Thyroid gland (tissue), 4 donors: ENCODE data around the gene FRRS1L. TPM values are rescaled to one million over a fixed set of nuclear protein-coding genes. Genes with fewer than 3 reads are reported as not detected.

Experiments used
- DNase-seq, 2 donors: peaks; one replicate each; pipeline ENCODE4 v3.0.0-alpha.2; 2019
- H3K27ac ChIP-seq, 3 donors: fragments of 200-600 bp; sonication (generic); 1 replicate in 2 of 3; 2 replicates in 1 of 3; pipeline ENCODE4 v1.5.1; 2016 to 2019; ENCODE audit warnings: mild to moderate bottlenecking in 1 of 3, moderate library complexity in 1 of 3
- H3K27me3 ChIP-seq: fragments of 200-600 bp; sonication (generic); one replicate; pipeline ENCODE4 v1.5.1; 2019
- H3K36me3 ChIP-seq, 2 donors: fragments of 200-600 bp; sonication (generic); one replicate each; pipeline ENCODE4 v1.5.1; 2016 to 2019
- H3K4me1 ChIP-seq, 2 donors: fragments of 200-600 bp; sonication (generic); one replicate each; pipeline ENCODE4 v1.5.1; 2017 to 2019
- H3K4me3 ChIP-seq, 3 donors: fragments of 200-600 bp; sonication (generic); replicated peaks in 1 of 3; 1 replicate in 2 of 3; 2 replicates in 1 of 3; pipeline ENCODE4 v1.5.1; 2016; ENCODE audit warnings: mild to moderate bottlenecking in 1 of 3
- H3K9me3 ChIP-seq: fragments of 200-600 bp; sonication (generic); one replicate; pipeline ENCODE4 v1.5.1; 2017
- POLR2A ChIP-seq, 2 donors: fragments of 450-650 bp; IDR thresholded peaks; one replicate each; pipeline ENCODE4 v1.6.1; 2017; ENCODE audit warnings: antibody characterized with exemption in 2 of 2, mild to moderate bottlenecking in 2 of 2, moderate library complexity in 1 of 2
- WGBS, 2 donors: methylation state at CpG; one replicate each; pipeline ENCODE4 v1.1.5; 2017; 5-methylcytosine and 5-hydroxymethylcytosine counted together
- intact Hi-C: fragments of 100-400 bp; cut with DNase I; formaldehyde crosslinking; loops from one replicate; pipeline ENCODE4 v1.15.1; 2023
- total RNA-seq, 4 donors: library from RNA; depleted of rRNA; stranded (reverse); fragments of >200 nt; gene quantifications; one replicate each; pipeline ENCODE4 v1.2.3, GENCODE V29; 2016
- TF ChIP-seq, protein P1 (sequence below), 6 experiments: fragments of 200-600 bp in 3 of 6; fragments of 450-650 bp in 3 of 6; sonication (generic) in 3 of 6; IDR thresholded peaks; one replicate each; pipeline ENCODE4 v1.5.1; 2016 to 2019; ENCODE audit warnings: antibody characterized with exemption in 6 of 6, mild to moderate bottlenecking in 2 of 6, inconsistent platforms in 1 of 6, moderate library complexity in 1 of 6

FRRS1L gene
- total RNA-seq, 4 donors from 2014 or later, result 0.33 to 11.2 (median 1.4) TPM

DNA sequence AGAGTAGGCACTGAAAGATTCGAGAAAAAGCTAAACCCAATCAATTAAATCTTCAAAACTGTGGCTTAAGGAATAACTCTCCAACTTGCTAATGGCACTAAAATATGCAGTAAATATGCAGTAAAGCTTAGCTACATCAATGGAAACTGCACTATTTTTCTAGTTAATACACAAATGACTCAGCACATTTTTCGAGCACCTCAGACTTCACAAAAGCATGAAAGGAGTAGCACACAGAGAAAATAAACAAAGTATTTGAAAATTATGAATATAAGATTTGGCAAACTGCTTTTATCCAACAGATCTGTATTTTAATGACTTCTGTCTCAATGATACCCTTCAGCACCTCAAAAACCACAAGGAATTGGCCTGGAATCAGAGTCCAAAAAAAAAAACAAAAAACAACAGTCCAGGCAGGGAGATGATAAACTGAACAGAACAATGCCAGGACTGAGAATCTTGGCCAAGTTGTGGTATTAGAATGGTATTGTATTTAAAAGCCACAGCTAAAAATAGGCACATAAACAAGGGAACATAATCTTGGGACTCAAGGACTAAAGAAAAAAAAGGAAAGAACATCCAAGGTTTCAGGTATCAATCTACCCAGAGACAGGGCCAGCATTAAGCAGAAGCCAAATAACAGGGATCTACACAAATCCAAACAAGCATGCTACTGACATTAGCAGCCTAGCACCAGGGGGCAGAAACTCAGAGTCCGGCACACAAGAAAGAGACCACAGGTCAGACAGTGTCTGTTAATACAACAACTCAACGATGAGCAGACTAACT lies 68.7 kb downstream of the FRRS1L start:
- Histone ChIP-seq H3K27me3 (no peaks in the 10 kb centered on the region), H3K36me3 (peaks cover 0 to under 1% of the 10 kb centered on the region in 2 donors), H3K27ac (peak overlapping the region; percentile 92 to 96 (median 93)), H3K4me3 (no peak overlapping the region), H3K9me3 (no peaks in the 10 kb centered on the region), H3K4me1 (peaks cover 88 to 95% of the 10 kb centered on the region in 2 donors)
- DNase-seq, result peak; percentile 50 to 55
- 21 to 24% methylated on average over 4 of the region's 4 CpGs for WGBS, 2 donors
- TF ChIP-seq POLR2A (IDR thresholded peaks at IDR 0.05), result peak in 1 of 2 donors; percentile 63
- TF ChIP-seq, protein P1, sequence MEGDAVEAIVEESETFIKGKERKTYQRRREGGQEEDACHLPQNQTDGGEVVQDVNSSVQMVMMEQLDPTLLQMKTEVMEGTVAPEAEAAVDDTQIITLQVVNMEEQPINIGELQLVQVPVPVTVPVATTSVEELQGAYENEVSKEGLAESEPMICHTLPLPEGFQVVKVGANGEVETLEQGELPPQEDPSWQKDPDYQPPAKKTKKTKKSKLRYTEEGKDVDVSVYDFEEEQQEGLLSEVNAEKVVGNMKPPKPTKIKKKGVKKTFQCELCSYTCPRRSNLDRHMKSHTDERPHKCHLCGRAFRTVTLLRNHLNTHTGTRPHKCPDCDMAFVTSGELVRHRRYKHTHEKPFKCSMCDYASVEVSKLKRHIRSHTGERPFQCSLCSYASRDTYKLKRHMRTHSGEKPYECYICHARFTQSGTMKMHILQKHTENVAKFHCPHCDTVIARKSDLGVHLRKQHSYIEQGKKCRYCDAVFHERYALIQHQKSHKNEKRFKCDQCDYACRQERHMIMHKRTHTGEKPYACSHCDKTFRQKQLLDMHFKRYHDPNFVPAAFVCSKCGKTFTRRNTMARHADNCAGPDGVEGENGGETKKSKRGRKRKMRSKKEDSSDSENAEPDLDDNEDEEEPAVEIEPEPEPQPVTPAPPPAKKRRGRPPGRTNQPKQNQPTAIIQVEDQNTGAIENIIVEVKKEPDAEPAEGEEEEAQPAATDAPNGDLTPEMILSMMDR (IDR thresholded peaks at IDR 0.05), result peak in 3 of 6 experiments; percentile 20 to 21 (median 20)
- intact Hi-C loops, result no loop called here

DNA sequence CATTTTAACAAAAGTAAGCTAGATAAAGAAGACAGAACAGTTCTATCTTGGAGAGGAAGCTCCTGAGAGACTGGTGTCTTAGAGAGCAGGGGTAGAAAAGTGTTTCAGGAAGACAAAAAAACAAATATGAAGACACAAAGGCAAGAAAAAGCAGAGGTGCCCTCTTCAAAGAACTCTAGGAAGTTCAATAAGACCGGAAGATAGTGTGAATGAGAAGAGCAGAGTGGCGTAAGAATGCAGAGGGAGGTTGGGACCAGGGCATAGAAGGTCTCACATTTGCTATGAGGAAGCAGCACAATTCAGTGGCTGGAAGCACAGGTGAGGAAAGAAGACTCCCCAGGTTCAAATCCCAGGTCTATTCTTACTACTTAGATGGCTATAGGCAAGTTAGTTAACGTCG lies 69.9 kb downstream of the FRRS1L start:
- peaks cover 77 to 85% of the 10 kb centered on the region in 2 donors for H3K4me1 ChIP-seq
- TF ChIP-seq POLR2A (IDR thresholded peaks at IDR 0.05), result no peak
- TF ChIP-seq, protein P1 (IDR thresholded peaks at IDR 0.05), result no peak
- no peaks in the 10 kb centered on the region for H3K9me3 ChIP-seq
- 93 to 94% methylated on average over 4 of the region's 4 CpGs for WGBS, 2 donors
- no peak for DNase-seq
- H3K4me3 ChIP-seq, result no peak overlapping the region
- intact Hi-C loops, result no loop called here
- H3K27ac ChIP-seq, result peak overlapping the region; percentile 92 to 96 (median 93)
- H3K27me3 ChIP-seq, result no peaks in the 10 kb centered on the region
- peaks cover 8% of the 10 kb centered on the region in 2 donors for H3K36me3 ChIP-seq

DNA sequence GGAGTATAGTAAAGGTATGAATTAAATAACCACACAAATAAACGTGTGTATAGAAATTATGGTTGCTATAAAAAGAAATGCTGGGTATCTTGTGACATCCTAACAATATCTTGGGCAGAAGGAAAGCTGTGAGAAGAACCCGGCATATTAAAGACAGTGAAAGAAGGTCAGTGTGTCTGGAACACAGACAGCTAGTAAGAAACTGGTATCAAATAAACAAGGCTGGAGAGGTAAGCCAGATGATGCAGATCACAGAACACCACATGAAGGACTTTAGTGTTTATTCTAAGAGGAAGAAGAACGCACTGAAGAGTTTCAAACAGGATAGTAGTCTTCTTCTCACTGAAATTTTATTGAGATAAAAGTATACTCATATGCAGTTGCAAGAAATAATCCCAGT lies 71.7 kb downstream of the FRRS1L start:
- H3K9me3 ChIP-seq, result no peaks in the 10 kb centered on the region
- WGBS, 2 donors, result 62 to 63% methylated on average over 3 of the region's 3 CpGs
- DNase-seq, result no peak
- intact Hi-C loops, result no loop called here
- H3K4me3 ChIP-seq, result no peak overlapping the region
- peaks cover 8 to 18% of the 10 kb centered on the region in 2 donors for H3K36me3 ChIP-seq
- H3K27me3 ChIP-seq, result no peaks in the 10 kb centered on the region
- peak in 1 of 2 donors; percentile 32 for TF ChIP-seq POLR2A (IDR thresholded peaks at IDR 0.05)
- TF ChIP-seq, protein P1 (IDR thresholded peaks at IDR 0.05), result no peak
- peak overlapping the region; percentile 92 to 96 (median 93) for H3K27ac ChIP-seq
- H3K4me1 ChIP-seq, result peaks cover 61 to 68% of the 10 kb centered on the region in 2 donors

DNA sequence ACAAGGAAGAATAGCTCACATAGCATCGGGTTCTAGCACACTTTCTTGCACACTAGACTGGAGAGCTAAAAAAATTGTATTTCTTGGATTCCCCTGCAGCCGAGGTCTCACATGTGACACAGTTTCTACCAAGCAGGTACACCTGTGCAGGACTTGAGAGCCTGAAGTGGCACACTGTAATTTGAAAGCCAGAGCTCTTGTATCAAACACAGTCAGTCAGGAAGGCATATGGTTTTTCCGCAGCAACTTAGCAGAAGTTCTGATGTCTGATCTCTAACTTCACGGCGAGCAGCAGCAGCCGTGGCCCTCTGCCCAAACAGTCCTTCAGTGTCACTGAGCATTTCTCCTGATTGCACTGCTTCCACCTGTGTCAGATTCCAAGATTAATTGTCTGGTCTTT lies 72.8 kb downstream of the FRRS1L start:
- DNase-seq, result peak; percentile 54 to 62
- WGBS, 2 donors, result 29 to 38% methylated on average over 6 of the region's 6 CpGs
- H3K4me3 ChIP-seq, result no peak overlapping the region
- H3K36me3 ChIP-seq, result peaks cover 13 to 29% of the 10 kb centered on the region in 2 donors
- H3K27ac ChIP-seq, result peak overlapping the region; percentile 92 to 96 (median 93)
- TF ChIP-seq POLR2A (IDR thresholded peaks at IDR 0.05), result peak in 1 of 2 donors; percentile 33
- TF ChIP-seq, protein P1 (IDR thresholded peaks at IDR 0.05), result no peak
- H3K27me3 ChIP-seq, result no peaks in the 10 kb centered on the region
- intact Hi-C loops, result no loop called here
- H3K9me3 ChIP-seq, result no peaks in the 10 kb centered on the region
- H3K4me1 ChIP-seq, result peaks cover 50 to 57% of the 10 kb centered on the region in 2 donors

DNA sequence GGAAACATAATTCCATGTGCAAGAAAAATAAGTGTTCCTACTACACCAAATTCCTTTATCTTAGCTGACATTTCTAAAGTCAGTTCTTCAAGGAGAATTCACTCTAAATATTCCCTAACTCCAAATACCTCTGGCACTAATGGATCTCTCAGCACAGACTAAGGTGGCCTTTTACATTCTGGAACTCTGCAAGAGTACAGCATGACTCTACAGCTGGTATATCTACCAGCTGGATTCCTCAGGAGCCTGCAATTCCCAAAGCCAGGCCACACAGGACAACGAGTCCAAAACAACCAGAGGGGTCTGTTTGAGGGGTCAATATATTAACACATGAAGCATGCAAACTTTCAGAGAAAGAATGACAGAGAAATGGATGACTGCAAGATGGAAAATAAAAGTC lies 74.5 kb downstream of the FRRS1L start:
- Histone ChIP-seq H3K27me3 (no peaks in the 10 kb centered on the region), H3K36me3 (peaks cover 18 to 34% of the 10 kb centered on the region in 2 donors), H3K27ac (peak overlapping the region in 1 of 3 donors; percentile 96), H3K4me3 (no peak overlapping the region), H3K4me1 (peaks cover 38 to 46% of the 10 kb centered on the region in 2 donors), H3K9me3 (no peaks in the 10 kb centered on the region)
- DNase-seq, result no peak
- intact Hi-C loops, result no loop called here
- TF ChIP-seq POLR2A (IDR thresholded peaks at IDR 0.05), result no peak
- TF ChIP-seq, protein P1 (IDR thresholded peaks at IDR 0.05), result no peak
- WGBS, 2 donors, result 81 to 92% methylated on average over 1 of the region's 1 CpG
